Bone marrow (tissue), 2 donors: ENCODE measurements around the gene ZBTB40.

Source experiments
- DNase-seq, 2 donors: peaks; one replicate each; lab custom pipeline; 2025; lab: John Stamatoyannopoulos, UW

The ZBTB40 gene

DNA sequence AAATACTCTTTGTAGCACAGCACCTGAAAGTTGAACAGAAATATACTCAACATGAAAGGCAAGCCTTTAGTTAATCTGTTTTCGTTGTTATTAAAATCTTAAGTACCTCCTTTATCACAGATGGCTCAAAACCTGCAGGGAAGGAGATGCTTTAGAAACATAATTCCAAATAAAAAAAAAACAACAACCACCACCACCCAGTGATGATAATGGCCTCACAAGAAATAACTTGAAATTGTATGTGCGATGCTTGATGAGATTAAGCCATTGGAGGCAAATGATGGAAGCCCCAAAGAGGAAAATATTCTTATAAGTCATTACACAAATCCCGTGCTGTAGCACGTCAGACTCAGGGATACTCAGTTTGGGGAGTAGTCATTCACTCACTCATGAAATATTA is 24.9 kb upstream of the ZBTB40 start:
- no peak for DNase-seq

- DNase-seq: peak in 1 of 2 donors; percentile 44
Observed at GRCh38 chr1:22428672-22429071, 23.0 kb upstream of the ZBTB40 start.

DNA sequence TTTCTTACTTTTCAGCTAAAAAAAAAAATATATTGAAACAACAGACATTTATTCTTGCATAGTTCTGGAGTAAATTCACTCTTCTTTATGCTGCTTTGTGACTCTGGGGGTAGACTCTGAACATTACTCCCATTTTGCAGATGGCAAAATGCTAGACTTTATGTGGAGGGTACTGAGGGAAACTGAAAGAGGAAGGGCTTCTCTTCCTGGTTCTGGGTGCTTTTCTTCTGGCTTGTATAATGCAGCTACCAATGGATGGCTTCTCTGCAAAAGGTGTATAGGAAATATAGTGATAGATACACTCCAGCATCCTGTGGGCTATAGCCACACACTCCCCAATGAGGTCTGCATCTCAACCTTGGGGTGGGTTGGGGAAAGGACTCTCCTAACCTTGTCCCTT is 19.7 kb upstream of the ZBTB40 start:
- DNase-seq: no peak

- no peak for DNase-seq
Observed at GRCh38 chr1:22434717-22435116, 16.9 kb upstream of the ZBTB40 start.

DNA sequence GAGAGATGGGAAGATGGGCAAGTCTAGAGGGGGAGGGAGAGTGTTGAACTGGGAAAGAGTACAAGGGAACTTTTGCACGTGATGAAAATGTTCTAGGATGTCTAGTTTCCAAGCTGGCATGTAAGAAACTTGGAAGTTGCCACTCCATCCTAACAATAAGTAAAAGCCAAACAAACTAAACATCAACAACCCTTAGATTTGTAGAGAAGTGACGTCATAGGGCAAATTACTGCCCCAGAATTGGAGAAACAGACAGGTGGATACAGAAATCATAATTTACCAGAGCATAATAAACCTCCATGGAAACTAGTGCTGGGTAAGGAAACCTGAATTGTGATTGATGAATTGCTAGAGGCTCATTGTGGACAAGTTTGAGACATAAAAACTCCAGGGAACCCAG is 14.7 kb upstream of the ZBTB40 start:
- DNase-seq: no peak

- DNase-seq: no peak
Observed at GRCh38 chr1:22437573-22437972, 14.1 kb upstream of the ZBTB40 start.

DNA sequence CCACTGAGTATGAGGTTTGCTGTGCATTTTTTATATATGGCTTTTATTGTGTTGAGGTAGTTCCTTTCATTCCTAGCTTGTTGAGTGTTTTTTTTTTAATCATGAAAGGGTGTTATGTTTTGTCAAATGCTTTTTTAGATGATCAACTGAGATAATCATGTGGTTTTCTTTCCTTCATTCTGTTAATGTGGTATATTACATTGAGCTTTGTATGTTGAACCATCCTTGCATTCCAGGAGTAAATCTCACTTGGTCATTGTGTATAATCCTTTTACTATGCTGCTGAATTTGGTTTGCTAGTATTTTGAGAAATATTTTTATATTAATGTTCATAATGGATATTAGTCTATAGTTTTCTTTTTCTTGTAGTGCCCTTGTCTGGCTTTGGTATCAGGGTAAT is 11.1 kb upstream of the ZBTB40 start:
- no peak for DNase-seq

GRCh38 chr1:22442212-22442894 is 9.3 kb upstream of the ZBTB40 start:
- DNase-seq: no peak

- no peak for DNase-seq
Observed at GRCh38 chr1:22443332-22443731, 8.3 kb upstream of the ZBTB40 start.

DNA sequence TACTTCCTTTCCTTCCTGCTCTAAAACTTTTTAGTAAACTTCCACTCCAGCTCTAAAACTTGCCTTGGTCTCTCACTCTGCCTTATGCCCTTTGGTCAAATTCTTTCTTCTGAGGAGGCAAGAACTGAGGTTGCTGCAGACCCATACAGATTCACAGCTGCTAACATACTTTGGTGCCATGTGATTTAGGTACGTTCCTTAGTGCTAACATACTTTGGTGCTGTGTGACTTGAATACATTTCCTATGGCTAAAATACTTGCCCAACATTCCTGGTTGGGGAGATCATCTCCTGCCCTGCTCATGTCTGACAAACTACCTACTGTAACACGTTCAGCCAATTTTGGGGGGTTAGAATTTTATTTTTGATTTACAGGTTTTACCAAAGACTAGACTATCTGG is 6.8 kb upstream of the ZBTB40 start:
- no peak for DNase-seq

DNA sequence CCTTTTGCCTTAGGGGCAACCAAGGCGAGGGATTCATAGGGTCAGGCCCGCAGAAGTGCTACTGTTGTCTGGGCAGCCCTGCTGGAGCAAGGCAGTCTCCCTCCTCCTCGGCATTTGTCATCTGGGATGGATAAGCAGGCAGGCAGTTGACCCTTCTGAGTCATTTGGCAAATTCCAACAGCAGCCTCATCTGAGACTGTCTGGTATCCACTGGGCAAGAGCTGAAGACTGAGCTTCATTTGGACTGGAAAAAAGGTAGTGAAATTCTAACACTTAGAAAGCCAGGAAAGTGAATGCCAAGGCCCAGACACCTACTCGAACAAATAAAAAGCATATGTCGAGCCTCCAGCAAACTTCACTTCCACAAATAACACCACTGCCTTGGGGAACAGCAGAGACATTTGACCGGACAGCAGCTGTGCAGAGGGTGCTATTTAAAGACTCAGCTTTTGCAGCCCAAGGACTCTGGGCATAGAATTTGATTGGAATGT is 4.0 kb upstream of the ZBTB40 start:
- no peak for DNase-seq

DNA sequence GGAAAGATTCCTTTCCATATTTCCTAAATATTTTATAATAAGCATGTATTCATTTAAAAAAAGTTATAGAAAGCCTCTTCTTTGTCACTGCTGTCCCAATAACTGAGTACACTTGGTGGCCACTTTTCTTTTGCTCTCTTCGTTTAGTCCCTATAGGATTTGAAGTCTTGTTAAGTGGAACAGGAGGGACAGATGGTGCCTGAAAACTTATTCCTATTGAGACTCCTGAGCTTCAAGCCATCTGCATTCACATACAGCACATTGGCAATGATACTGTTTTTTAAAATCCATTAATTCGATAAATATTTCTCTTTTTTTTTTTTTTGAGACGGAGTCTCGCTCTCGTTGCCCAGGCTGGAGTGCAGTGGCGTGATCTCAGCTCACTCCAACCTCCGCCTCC is 2.0 kb upstream of the ZBTB40 start:
- DNase-seq: no peak

- no peak for DNase-seq
Observed at GRCh38 chr1:22450351-22451021, 1.2 kb upstream of the ZBTB40 start.

DNA sequence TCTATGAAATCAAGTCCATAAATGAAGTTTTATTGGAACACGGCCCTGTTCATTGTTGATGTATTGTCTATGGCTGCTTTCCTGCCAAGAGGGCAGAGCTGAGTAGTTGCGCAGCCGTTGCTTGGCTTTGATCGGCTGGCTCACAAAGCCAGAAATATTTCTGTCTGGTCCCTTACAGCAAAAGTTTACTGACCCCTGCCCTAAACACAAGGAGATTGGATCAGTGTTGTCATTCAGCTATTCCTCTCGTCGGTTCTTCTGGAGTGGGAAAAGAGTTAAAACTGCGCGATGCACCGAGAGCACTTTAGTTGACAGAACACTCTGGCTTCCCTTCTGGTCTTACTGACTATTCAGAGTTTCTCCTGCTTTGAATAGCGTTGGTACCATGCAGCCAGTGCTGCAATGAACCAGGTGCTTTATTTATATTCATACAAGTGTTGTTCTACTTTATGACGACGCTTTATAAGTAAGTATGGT is 868 bp downstream of the ZBTB40 start:
- DNase-seq: no peak

DNA sequence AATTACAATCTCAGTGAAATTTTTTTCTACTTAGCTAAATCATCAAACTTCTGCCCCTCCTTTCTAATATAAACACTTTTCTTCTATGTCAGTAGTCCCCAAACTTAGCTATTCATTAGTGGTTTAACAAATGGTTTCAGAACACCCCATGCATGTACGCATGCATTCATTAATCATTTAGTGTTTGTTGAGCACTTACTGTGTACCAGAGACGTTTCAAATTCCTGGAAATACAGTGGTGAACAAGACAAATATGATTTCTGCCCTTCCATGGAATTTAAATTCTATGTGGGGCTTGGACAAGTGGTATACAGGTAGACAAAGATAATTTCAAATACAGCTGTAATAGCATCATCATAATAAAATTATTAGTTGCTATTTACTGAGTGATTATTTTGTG is 1.5 kb downstream of the ZBTB40 start:
- no peak for DNase-seq

GRCh38 chr1:22454476-22455056 is 2.9 kb downstream of the ZBTB40 start:
- no peak for DNase-seq

GRCh38 chr1:22457345-22457744 is 5.7 kb downstream of the ZBTB40 start:
- no peak for DNase-seq

- no peak for DNase-seq
Observed at GRCh38 chr1:22457836-22458235, 6.2 kb downstream of the ZBTB40 start.

- DNase-seq: no peak
Observed at GRCh38 chr1:22461100-22461499, 9.4 kb downstream of the ZBTB40 start.

DNA sequence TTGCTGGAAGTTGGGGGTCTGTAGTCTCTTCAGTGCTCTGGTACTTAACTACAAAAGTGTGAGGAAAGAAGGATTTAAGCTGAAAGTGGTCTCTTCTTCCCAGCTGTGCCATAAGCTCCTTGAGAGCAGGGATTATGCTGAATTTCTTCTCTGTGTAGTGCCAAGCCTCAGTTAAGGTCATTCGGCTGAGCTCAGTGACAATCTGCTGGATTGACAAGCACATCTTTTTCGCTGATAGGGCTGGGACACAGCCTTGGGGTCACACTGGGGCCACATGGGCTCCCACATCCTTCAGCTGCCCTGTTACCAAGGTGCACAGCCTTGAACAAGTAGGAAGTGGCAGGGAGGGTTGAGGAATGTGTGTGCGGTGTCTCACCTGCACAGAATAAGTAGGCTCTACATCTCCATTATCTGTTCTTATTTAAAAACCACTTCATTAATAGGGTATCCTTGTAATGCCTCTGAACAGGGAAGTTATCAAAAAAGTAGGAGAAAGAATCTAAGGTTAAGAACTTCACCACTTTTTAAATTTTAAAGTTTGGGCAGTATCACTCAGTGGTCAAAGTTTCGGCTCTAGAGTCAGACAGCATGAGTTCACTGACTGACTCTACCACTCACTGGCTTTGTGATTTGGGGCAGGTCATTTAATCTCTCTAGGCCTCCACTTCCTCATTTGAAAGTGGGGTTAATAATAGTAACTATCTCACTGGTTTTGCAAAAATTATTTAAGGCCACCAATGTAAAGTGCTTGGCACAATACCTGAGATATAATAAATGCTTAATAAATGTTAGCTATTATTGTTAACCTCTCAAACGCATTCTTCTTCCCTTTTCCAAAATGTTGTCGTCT is 10.3 kb downstream of the ZBTB40 start:
- DNase-seq: no peak

GRCh38 chr1:22462928-22463327 is 11.3 kb downstream of the ZBTB40 start:
- DNase-seq: no peak

- no peak for DNase-seq
Observed at GRCh38 chr1:22465015-22465565, 13.4 kb downstream of the ZBTB40 start.
